Adrenal gland (tissue), 5 donors: ENCODE results near the gene TOP3B.

ENCODE experiments used
- CTCF ChIP-seq, 6 experiments: fragments of 450-650 bp in 4 of 6; fragments of 200-600 bp in 2 of 6; sonication (generic) in 1 of 6; IDR thresholded peaks; 1 replicate in 5 of 6; 2 replicates in 1 of 6; pipeline versions ENCODE4 v1.5.1 to v1.8.0; 2016 to 2021; ENCODE audit warnings: antibody characterized with exemption in 6 of 6, mild to moderate bottlenecking in 2 of 6, moderate library complexity in 1 of 6
- POLR2A ChIP-seq, 2 donors: fragments of 450-650 bp; IDR thresholded peaks; one replicate each; pipeline ENCODE4 v1.6.1; 2017; ENCODE audit warnings: antibody characterized with exemption in 2 of 2, mild to moderate bottlenecking in 2 of 2, moderate library complexity in 1 of 2
- donor health status: DM: no; HTN: no; CAD: no.

- no peak for TF ChIP-seq CTCF (IDR thresholded peaks at IDR 0.05)
- no peak for TF ChIP-seq POLR2A (IDR thresholded peaks at IDR 0.05)
These were observed 41.9 kb upstream of the TOP3B start for GRCh38 chr22:22024440-22024839.
